Muscle layer of colon (tissue), 2 donors: ENCODE data around the gene AMN.
"Not testable (repeated sequence)": the region's sequence is repeated elsewhere in the genome, so short reads cannot be mapped to it uniquely, and the experiment has no call there.

Experiments
- H3K27ac ChIP-seq: one replicate; pipeline ENCODE4 v1.7.0; 2013; ENCODE audit warnings: low read depth, mild to moderate bottlenecking, low read length, moderate library complexity
- H3K27me3 ChIP-seq, 2 donors: one replicate each; pipeline ENCODE4 v1.7.0; 2013; ENCODE audit warnings: low read length in 2 of 2, mild to moderate bottlenecking in 2 of 2; ENCODE audit not compliant: insufficient read depth in 2 of 2, control insufficient read depth in 1 of 2
- H3K36me3 ChIP-seq: one replicate; pipeline ENCODE4 v1.7.0; 2013; ENCODE audit warnings: mild to moderate bottlenecking, low read length; ENCODE audit not compliant: insufficient read depth
- H3K4me1 ChIP-seq: one replicate; pipeline ENCODE4 v1.7.0; 2013; ENCODE audit warnings: mild to moderate bottlenecking, low read length; ENCODE audit not compliant: insufficient read depth
- H3K4me3 ChIP-seq, 2 donors: one replicate each; pipeline ENCODE4 v1.7.0; 2013; ENCODE audit warnings: low read length in 2 of 2, low read depth in 1 of 2, mild to moderate bottlenecking in 1 of 2, moderate library complexity in 1 of 2
- H3K9ac ChIP-seq: one replicate; pipeline ENCODE4 v1.7.0; 2013; ENCODE audit warnings: low read length
- H3K9me3 ChIP-seq: one replicate; pipeline ENCODE4 v1.7.0; 2013; ENCODE audit warnings: mild to moderate bottlenecking, low read length
- donor health status: abdominal sarcoma.
- donor health status: Adenocarcinoma of cecum.

The AMN gene

DNA sequence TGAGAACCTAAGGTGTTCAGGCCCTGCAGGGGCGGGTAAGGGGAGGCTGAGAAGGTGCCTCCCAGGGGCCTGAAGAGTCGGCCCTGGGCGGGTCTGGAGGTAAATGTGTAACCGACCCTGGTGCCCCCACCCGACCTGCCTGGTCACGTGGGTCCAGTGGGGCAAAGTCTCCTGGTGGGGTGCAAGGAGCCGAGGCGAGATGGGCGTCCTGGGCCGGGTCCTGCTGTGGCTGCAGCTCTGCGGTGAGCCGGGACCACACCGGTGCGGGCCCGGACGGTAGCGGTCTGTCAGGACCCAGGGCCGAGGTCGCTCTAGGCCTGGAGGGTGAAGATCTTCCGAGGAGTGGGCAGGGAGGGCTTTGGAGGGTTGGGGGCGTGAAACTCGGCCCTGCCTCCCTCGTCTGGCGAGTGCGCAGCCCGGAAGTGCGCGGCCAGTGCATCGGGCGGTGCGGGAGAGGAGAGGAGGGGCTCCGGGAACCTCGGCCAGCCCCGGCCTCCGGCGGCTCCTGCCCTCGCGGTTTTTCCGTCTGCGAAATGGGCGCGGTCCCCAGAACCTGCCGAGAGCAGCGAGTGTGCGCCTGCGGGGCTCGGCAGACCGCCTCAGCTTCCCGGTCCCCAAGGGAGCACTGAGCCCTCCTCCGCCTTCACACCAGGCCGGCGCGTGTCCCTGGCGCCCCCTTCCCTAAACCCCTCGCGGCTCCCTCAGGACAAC lies at the start of gene AMN:
Gene AMN (plus strand): TSS at position 174 of the 711 bp plus-strand sequence. CDS start 26 bp downstream, at position 200.
- Histone ChIP-seq H3K4me3 (no peak within 1 kb of the TSS), H3K36me3 (no peaks in the 10 kb centered on the region), H3K27me3 (peaks cover 9 to 45% of the 10 kb centered on the region in 2 donors), H3K27ac (no peak within 1 kb of the TSS), H3K9me3 (no peaks in the 10 kb centered on the region), H3K4me1 (no peaks in the 10 kb centered on the region), H3K9ac (no peak within 1 kb of the TSS)

DNA sequence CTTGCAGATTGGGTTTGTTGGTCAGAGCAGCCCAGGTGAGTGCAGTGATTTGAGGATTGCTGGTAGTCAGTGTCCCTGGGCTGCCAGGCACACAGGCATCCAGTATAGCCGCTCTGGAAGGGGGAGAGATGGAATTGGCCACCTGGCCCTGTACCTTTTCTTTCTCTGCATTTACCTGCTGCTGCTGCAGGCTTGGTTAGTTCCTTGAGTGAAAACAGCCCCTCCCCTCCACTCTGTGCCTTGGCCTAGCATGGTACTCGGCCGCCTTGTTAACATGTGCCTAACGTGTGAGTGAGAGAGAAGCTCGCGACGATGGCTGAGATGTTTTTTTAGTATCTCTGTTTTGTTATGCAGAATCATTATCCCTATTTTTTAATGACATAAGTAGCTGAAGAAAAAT lies 49.3 kb upstream of the AMN start:
- H3K9me3 ChIP-seq: no peaks in the 10 kb centered on the region
- peaks cover 19% of the 10 kb centered on the region for H3K36me3 ChIP-seq
- H3K4me1 ChIP-seq: no peaks in the 10 kb centered on the region
- no peak overlapping the region for H3K27ac ChIP-seq
- no peak overlapping the region for H3K9ac ChIP-seq
- H3K27me3 ChIP-seq: no peaks in the 10 kb centered on the region
- no peak overlapping the region for H3K4me3 ChIP-seq

DNA sequence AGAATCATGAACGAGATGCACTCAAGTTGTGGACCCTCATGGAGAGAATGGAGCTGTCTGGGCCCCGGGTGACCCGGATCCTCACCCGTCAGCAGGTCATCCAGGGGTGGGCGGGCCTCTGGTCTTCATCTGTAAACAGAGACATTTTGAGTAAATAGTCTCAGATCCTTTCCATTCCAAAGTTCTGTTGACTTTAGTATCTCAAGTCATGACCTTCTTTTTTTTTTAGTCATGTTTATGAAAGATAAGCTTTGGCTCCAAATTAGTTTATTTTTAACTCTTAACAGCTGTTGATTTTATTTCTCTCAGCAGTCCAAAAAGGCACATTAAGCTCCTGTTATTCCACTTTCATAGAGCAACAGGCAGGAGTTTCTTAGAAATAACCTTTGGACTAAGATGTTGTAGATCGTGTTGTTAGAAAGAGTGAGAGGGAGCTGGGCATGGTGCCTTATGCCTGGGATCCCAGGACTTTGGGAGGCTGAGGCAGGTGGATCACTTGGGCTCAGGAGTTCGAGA lies 48.9 kb upstream of the AMN start:
- no peak overlapping the region for H3K9ac ChIP-seq
- H3K4me1 ChIP-seq: no peaks in the 10 kb centered on the region
- no peaks in the 10 kb centered on the region for H3K9me3 ChIP-seq
- H3K4me3 ChIP-seq: no peak overlapping the region
- H3K27me3 ChIP-seq: no peaks in the 10 kb centered on the region
- H3K27ac ChIP-seq: no peak overlapping the region
- H3K36me3 ChIP-seq: peaks cover 19% of the 10 kb centered on the region

DNA sequence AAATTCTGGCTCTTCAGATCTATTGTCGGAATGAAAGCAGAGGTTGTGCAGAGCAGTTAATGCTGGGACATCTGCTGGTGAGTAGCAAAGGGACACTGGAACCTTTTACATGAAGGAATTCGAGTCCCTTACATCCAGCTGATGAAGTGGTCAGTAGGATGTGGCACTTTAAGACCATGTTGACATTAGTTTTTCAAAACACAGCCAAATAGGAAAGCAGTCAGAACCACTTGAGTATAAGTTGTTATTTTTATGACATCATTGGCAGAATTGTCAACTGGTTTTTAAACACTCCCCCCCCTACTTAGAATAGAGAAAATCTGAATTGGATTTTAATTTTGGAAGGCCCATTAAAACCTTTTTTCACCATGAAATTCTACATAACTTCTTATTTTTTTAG lies 46.8 kb upstream of the AMN start:
- H3K9ac ChIP-seq: no peak overlapping the region
- no peaks in the 10 kb centered on the region for H3K9me3 ChIP-seq
- H3K36me3 ChIP-seq: peaks cover 19% of the 10 kb centered on the region
- H3K4me1 ChIP-seq: no peaks in the 10 kb centered on the region
- H3K4me3 ChIP-seq: no peak overlapping the region
- H3K27ac ChIP-seq: no peak overlapping the region
- H3K27me3 ChIP-seq: no peaks in the 10 kb centered on the region

DNA sequence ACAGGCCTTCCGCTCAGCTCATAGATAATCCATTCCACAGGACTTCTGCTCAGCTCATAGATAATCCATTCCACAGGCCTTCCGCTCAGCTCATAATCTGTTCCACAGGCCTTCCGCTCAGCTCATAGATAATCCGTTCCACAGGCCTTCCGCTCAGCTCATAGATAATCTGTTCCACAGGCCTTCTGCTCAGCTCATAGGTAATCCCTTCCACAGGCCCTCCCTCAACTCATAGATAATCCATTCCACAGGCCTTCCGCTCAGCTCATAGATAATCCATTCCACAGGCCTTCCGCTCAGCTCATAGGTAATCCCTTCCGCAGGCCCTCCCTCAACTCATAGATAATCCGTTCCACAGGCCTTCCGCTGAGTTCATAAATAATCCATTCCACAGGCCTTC lies 45.0 kb upstream of the AMN start:
- H3K9ac ChIP-seq, H3K4me3 ChIP-seq, H3K9me3 ChIP-seq, H3K36me3 ChIP-seq, H3K27me3 ChIP-seq, H3K4me1 ChIP-seq, H3K27ac ChIP-seq: not testable (repeated sequence)

DNA sequence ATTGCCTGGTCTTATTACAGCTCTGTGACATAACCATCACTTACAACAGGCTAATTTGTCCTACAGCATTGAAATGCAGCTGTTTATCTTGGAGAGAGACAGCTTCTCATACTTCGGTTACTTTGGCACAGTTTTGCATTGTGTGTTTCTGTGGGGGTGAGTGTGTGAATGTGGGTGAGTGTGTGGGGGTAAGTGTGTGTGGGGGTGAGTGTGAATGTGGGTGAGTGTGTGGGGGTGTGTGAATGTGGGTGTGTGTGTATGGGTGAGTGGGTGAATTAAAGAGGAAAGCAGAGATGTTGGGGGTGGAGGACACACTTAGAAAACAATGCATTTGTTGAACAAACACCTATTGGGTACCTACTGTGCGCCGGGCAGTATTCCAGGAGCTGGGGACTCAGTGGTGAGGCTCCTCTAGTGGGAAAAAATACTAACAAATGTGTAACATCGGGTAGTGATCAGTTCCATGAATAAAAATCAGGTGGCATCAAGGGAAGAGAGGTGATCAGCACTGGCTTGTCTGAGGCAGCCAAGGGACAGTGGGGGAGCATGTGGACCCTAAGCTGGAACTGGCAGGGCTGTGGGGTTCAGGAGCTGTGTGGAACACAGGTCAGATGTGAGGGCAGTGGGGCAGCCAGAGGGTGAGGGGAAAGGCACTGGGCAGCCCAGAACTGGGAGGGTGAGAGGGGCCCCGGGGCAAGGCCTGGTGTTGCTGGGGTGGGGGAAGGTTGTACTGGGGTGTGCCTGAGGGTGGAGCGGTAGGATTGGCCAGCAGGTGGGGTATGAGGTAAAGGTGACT lies 44.1 kb upstream of the AMN start:
- H3K36me3 ChIP-seq: peaks cover 7% of the 10 kb centered on the region
- H3K9ac ChIP-seq: no peak overlapping the region

DNA sequence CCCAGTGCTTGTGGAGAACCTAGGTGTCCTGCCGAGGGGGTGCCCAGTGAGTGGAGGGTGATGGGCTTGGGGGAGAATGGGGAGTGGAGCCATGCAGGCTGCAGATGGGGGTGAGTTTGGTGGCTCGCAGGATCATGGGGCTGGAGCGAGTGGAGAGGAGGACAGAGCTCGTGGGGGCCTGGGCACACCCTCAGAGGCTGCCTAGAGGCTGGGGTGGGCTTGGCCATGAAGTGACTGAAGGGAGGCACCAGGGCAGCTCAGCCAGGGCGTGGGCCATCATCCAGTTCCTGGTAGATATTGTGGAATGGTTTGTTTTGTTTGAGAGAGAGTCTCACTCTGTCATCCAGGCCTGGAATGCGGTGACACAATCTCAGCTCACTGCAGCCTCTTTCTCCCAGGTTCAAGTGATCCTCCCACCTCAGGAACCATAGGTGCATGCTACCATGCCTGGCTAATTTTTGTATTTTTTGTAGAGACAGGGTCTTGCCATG lies 43.4 kb upstream of the AMN start:
- Histone ChIP-seq H3K9me3 (no peaks in the 10 kb centered on the region), H3K36me3 (peaks cover 7% of the 10 kb centered on the region), H3K9ac (no peak overlapping the region), H3K4me3 (no peak overlapping the region), H3K4me1 (no peaks in the 10 kb centered on the region), H3K27me3 (no peaks in the 10 kb centered on the region), H3K27ac (no peak overlapping the region)

More for the DNA sequence above, 44.1 kb upstream of the AMN start:
- Histone ChIP-seq H3K27me3 (no peaks in the 10 kb centered on the region), H3K4me1 (no peaks in the 10 kb centered on the region), H3K27ac (no peak overlapping the region), H3K9me3 (no peaks in the 10 kb centered on the region), H3K4me3 (no peak overlapping the region)

DNA sequence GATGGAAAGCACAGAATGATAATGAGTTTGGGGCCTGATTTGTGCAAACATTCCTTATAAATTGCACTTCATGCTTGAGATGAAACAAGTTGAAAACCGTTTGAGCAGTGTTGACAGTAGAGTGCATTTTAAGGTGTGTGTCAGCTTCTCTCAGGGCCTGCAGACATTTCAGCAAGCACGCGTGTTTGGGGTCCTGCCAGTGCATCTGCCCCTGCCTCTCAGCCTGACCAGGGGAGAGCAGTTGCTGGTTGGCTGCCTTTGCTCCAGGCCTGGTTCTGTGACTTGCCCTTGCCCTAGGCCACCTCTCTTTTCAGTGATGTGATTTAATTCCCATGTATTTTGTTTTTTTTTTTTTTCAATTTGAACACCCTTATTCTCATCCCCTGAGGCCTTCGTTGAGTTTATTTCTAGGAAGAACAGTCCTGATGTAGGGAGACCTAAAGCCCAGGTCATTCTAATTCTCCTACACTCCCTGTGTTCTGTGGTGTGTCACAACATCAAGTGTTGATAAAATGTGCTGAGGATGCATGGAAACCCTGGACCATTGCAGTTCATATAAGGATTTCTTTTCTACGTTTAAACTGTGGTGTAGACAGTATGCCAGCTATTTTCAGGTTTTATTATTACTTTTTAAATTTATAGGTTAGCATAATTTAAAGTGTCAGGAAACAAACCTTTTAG lies 40.1 kb upstream of the AMN start:
- Histone ChIP-seq H3K27ac (no peak overlapping the region), H3K4me3 (no peak overlapping the region), H3K36me3 (peaks cover 8% of the 10 kb centered on the region), H3K9ac (no peak overlapping the region), H3K4me1 (no peaks in the 10 kb centered on the region), H3K27me3 (no peaks in the 10 kb centered on the region), H3K9me3 (no peaks in the 10 kb centered on the region)

DNA sequence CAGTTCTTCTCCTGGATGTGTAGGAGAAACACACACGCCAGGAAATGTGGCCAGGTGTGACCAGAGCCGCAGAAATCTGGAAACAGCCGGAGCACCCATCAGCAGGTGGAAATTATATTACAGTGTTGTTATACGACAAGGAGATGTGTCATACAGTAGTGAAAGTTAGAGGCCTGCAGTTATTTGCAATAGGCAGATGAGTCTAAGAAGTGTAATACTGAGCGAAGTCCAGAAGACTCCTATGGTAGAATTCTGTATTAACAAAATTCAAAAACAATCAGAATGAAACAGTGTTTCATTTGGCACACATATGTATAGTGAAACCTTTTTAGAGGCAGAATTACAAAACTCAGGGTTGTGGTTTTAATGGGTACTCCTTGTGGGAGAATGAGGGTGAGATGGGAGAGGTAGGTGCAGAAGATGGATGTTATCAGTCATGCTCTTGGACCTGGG lies 39.3 kb upstream of the AMN start:
- no peak overlapping the region for H3K27ac ChIP-seq
- no peak overlapping the region for H3K4me3 ChIP-seq
- peaks cover 8% of the 10 kb centered on the region for H3K36me3 ChIP-seq
- no peaks in the 10 kb centered on the region for H3K4me1 ChIP-seq
- H3K9me3 ChIP-seq: no peaks in the 10 kb centered on the region
- no peak overlapping the region for H3K9ac ChIP-seq
- H3K27me3 ChIP-seq: no peaks in the 10 kb centered on the region

DNA sequence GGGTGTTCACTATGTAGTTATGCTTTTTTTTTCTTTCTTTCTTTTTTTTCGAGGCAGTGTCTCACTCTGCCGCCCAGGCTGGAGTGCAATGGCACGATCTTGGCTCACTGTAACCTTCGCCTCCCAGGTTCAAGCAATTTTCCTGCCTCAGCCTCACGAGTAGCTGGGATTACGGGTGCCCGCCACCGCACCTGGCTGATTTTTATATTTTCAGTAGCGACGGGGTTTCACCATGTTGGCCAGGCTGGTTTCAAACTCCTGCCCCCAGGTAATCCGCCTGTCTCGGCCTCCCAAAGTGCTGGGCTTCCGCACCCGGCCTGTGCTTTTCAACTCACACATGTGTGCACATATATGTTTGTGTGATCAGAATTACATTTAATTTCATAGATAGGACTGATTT lies 38.9 kb upstream of the AMN start:
- Histone ChIP-seq H3K36me3 (peaks cover 8% of the 10 kb centered on the region), H3K9ac (no peak overlapping the region), H3K27ac (no peak overlapping the region)

DNA sequence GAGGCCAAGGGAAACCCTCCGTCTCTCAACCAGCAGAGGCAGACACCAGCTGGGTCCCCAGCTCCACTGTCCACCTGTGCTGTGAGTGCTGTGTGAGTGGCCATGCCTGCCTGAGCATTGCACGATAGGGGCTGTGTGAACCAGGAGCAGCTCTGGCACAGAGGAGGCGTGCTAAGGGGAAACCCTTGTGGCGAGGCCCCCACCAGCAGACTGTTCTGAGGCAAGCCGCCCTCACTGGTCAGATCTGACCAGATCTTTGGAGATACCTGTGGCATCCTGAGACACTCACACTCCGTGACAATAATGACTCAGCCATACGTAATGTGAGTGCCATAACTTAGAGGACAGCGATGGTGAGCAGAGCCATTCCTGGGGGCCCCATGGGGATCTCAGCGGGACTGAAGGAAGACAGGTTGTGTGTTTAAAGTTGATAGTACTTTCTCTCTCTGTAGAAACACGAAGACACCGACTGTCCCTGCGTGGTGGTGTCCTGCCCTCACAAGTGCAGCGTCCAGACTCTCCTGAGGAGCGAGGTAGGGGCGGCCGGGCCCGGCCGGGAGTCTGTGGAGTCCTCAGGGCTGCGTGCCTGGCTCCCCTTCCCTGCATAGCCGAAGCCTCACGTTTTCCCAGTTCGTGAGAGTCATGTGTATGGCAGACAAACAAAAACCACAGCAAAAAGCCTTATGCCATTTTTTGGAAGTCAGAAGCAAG lies 36.6 kb upstream of the AMN start:
- no peaks in the 10 kb centered on the region for H3K4me1 ChIP-seq
- H3K9ac ChIP-seq: no peak overlapping the region
- no peak overlapping the region for H3K27ac ChIP-seq
- H3K36me3 ChIP-seq: peaks cover 8% of the 10 kb centered on the region
- H3K4me3 ChIP-seq: no peak overlapping the region
- H3K9me3 ChIP-seq: no peaks in the 10 kb centered on the region
- no peaks in the 10 kb centered on the region for H3K27me3 ChIP-seq

More for the DNA sequence above, 38.9 kb upstream of the AMN start:
- Histone ChIP-seq H3K4me3 (no peak overlapping the region), H3K4me1 (no peaks in the 10 kb centered on the region), H3K27me3 (no peaks in the 10 kb centered on the region), H3K9me3 (no peaks in the 10 kb centered on the region)
